ENCODE data around the gene SH3TC1. TPM values are rescaled to one million over a fixed set of nuclear protein-coding genes. Genes with fewer than 3 reads are reported as not detected.

The SH3TC1 gene
- total RNA-seq, 5 donors from 2014 or later (not counting 1 experiment from before 2014, with no cell fraction given): 24.6 to 103 (median 40.3) TPM

DNA sequence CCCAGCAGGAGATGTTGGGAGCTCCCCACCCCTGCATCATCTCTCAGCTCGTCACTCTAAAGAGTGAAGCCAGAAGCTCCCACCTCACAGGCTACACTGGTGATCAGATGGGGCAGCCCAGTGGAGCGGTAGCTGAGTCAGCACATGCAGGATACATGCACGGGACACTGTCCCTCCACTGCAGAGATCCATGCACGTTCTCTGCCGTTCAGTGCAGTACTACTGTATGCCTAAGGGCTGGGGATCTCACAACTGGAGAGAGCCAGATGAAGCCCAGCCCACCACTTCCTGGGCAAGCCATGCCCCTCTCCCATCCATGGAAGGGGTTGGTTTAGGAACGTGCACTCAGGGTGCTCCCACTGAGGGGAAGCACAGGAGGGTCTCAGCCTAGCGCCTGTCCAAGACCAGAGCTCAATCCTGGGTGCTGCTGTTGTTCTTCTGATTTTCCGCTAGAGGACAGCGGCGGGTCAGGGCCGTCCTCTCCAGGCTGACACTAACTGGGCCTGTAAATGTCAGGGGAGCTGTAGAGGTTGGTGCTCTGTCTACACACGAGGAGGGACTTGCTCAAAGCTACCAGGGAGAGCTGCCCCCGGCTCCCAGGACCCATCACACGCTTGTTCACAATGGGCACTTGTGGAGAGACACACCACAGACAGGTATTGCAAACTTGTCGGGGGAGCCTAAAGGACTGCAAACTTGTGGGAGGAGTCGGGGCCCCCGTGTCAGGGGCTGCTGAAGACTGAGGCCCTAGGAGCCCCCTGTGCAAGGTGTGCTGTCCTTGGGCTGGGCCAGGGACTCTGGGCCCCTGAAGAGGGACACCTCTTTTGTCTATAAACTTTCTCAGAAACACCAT lies 22.3 kb upstream of the SH3TC1 start:
- DNase-seq: peak in 28 of 35 experiments; percentile 16 to 63 (median 38)
- ChIA-PET CTCF (interaction anchor here (0.5 to 1.8 kb wide), 15 partner anchors 11 to 516 kb away, joined by 3 to 11 read pairs (median 3); partner anchors contain the start of gene SH3TC1 (in 1 of the 2)), POLR2A (no interaction called here)
- Histone ChIP-seq H3K27ac (ENCODE audit: low read length) (no peak overlapping the region), H3K9me3 (no peaks in the 10 kb centered on the region), H3K36me3 (ENCODE audit: control insufficient read depth in 2 of 2, extremely low read depth in 1 of 2, insufficient read depth in 1 of 2, low read length in 1 of 2) (no peaks in the 10 kb centered on the region), H3K4me1 (ENCODE audit: control insufficient read depth in 1 of 2, extremely low read depth in 1 of 2, insufficient read depth in 2 of 2, low read length in 2 of 2) (peaks cover 0 to 6% of the 10 kb centered on the region in 2 experiments), H3K4me3 (ENCODE audit: control insufficient read depth in 1 of 2, extremely low read depth in 1 of 2, low read length in 1 of 2) (no peak overlapping the region), H3K27me3 (replicated peaks in 1 of 2; ENCODE audit: control insufficient read depth in 2 of 2, extremely low read depth in 1 of 2, insufficient read depth in 2 of 2, low read length in 1 of 2) (peaks cover 0 to 26% of the 10 kb centered on the region in 2 experiments)
- 25% methylated on average over 14 of the region's 17 CpGs for WGBS (ENCODE audit: insufficient coverage)
- Mint-ChIP-seq H3K9me3 (no peaks in the 10 kb centered on the region), H3K4me3 (no peak overlapping the region), H3K4me1 (peaks cover 0 to 7% (median 2%) of the 10 kb centered on the region in 3 donors), H3K27ac (no peak overlapping the region), H3K36me3 (no peaks in the 10 kb centered on the region), H3K27me3 (peaks cover 0 to 8% of the 10 kb centered on the region in 2 donors)
- peak; percentile 81 to 97 (median 84) for ATAC-seq (replicated peaks in 1 of 4)

DNA sequence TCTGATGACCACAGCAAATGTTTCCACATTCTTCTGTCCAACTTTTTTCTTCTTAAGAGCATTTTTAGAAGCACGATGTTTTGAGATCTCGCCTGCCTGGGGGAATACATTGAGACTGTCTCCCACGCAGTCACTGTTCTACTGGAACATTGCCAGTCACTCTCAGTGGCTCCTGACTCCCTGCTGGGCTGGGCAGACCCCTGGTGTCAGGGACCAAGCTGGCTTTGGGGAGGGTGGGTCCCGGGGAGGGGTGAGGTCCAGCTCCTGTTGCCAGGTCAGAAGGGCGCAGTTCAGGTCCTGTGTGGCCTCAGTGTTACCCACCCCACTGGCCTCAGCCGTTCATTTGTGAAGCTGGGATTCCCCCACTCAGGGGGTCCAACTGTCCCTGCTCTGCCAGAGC lies 21.5 kb upstream of the SH3TC1 start:
- no peak overlapping the region for H3K4me3 Mint-ChIP-seq
- H3K36me3 ChIP-seq (ENCODE audit: control insufficient read depth in 2 of 2, extremely low read depth in 1 of 2, insufficient read depth in 1 of 2, low read length in 1 of 2): no peaks in the 10 kb centered on the region
- no peak overlapping the region for H3K4me3 ChIP-seq (ENCODE audit: control insufficient read depth in 1 of 2, extremely low read depth in 1 of 2, low read length in 1 of 2)
- H3K27ac Mint-ChIP-seq: no peak overlapping the region
- H3K4me1 Mint-ChIP-seq: peaks cover 0 to 2% (median 0%) of the 10 kb centered on the region in 3 donors
- H3K9me3 ChIP-seq: no peaks in the 10 kb centered on the region
- ATAC-seq (replicated peaks in 1 of 4) (no peak), DNase-seq (no peak)
- no peaks in the 10 kb centered on the region for H3K9me3 Mint-ChIP-seq
- no peak overlapping the region for H3K27ac ChIP-seq (ENCODE audit: low read length)
- H3K27me3 ChIP-seq (replicated peaks in 1 of 2; ENCODE audit: control insufficient read depth in 2 of 2, extremely low read depth in 1 of 2, insufficient read depth in 2 of 2, low read length in 1 of 2): peaks cover 0 to 18% of the 10 kb centered on the region in 2 experiments
- H3K27me3 Mint-ChIP-seq: peaks cover 0 to 1% of the 10 kb centered on the region in 2 donors
- 92% methylated on average over 5 of the region's 6 CpGs for WGBS (ENCODE audit: insufficient coverage)
- no peaks in the 10 kb centered on the region for H3K36me3 Mint-ChIP-seq
- no peaks in the 10 kb centered on the region for H3K4me1 ChIP-seq (ENCODE audit: control insufficient read depth in 1 of 2, extremely low read depth in 1 of 2, insufficient read depth in 2 of 2, low read length in 2 of 2)
- ChIA-PET CTCF (interaction anchor here (0.5 to 1.8 kb wide), 11 partner anchors 15 to 517 kb away, joined by 3 to 11 read pairs (median 4); partner anchors contain the start of gene SH3TC1 (in 1 of the 2)), POLR2A (no interaction called here)

DNA sequence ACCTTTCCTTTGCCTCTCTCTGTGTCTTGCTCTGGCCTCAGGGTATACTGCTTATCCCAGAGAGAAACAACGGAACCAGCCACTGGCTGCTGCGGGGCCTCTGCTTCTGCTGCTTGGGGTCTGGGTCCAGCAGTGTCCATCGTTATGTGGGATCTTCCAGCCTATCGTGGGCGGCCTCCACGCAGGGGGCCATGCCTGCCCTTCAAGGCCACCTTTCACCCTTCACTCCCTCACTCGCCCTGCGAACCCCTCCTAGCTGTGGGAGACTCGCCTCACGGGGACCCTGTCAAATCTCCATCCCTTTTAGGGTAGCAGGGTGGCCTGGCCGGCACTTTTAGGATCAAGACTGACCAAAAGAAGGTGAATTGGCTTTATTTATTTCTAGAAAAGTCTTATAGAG lies 21.1 kb upstream of the SH3TC1 start:
- H3K27ac ChIP-seq (ENCODE audit: low read length): no peak overlapping the region
- 87% methylated on average over 7 of the region's 11 CpGs for WGBS (ENCODE audit: insufficient coverage)
- POLR2A ChIA-PET: no interaction called here

DNA sequence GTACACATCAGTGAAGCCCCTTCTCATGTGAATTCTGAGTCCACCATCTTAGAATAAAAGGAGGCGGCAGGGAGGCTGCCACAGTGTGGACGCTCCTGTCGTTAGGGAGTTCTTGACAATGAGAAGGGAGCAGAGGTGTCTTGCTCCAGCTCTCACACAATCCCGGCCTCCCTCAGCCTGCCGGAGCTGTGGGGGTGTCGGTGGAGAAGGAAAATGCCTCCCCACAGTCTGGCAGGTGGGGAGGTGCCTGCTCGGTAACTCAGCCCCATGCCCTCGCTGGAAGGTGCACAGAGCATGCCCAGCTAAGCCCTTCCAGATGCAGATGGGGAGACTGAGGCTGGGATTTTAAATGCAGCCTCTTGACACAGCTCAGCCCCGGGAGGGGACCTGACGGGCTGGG lies 20.0 kb upstream of the SH3TC1 start:
- Histone ChIP-seq H3K4me1 (ENCODE audit: control insufficient read depth in 1 of 2, extremely low read depth in 1 of 2, insufficient read depth in 2 of 2, low read length in 2 of 2) (no peaks in the 10 kb centered on the region), H3K4me3 (ENCODE audit: control insufficient read depth in 1 of 2, extremely low read depth in 1 of 2, low read length in 1 of 2) (no peak overlapping the region), H3K36me3 (ENCODE audit: control insufficient read depth in 2 of 2, extremely low read depth in 1 of 2, insufficient read depth in 1 of 2, low read length in 1 of 2) (no peaks in the 10 kb centered on the region), H3K27ac (ENCODE audit: low read length) (no peak overlapping the region), H3K9me3 (no peaks in the 10 kb centered on the region), H3K27me3 (replicated peaks in 1 of 2; ENCODE audit: control insufficient read depth in 2 of 2, extremely low read depth in 1 of 2, insufficient read depth in 2 of 2, low read length in 1 of 2) (peaks cover 0 to 11% of the 10 kb centered on the region in 2 experiments)
- WGBS (ENCODE audit: insufficient coverage): 73% methylated on average over 4 of the region's 10 CpGs
- ATAC-seq (replicated peaks in 1 of 4) (no peak), DNase-seq (no peak)
- ChIA-PET POLR2A (no interaction called here), CTCF (interaction anchor here in 1 of 2 donors (0.6 kb wide), 1 partner anchor 8 kb away, joined by 6 read pairs; no protein-coding TSS in a partner anchor)
- H3K36me3 Mint-ChIP-seq: no peaks in the 10 kb centered on the region
- H3K27ac Mint-ChIP-seq: no peak overlapping the region
- H3K9me3 Mint-ChIP-seq: no peaks in the 10 kb centered on the region
- no peaks in the 10 kb centered on the region for H3K27me3 Mint-ChIP-seq
- H3K4me3 Mint-ChIP-seq: no peak overlapping the region
- peaks cover 0 to 2% (median 0%) of the 10 kb centered on the region in 3 donors for H3K4me1 Mint-ChIP-seq

More for the DNA sequence above, 21.1 kb upstream of the SH3TC1 start:
- Mint-ChIP-seq H3K9me3 (no peaks in the 10 kb centered on the region), H3K4me1 (peaks cover 0 to 2% (median 0%) of the 10 kb centered on the region in 3 donors), H3K27ac (no peak overlapping the region), H3K27me3 (no peaks in the 10 kb centered on the region), H3K4me3 (no peak overlapping the region), H3K36me3 (no peaks in the 10 kb centered on the region)
- H3K9me3 ChIP-seq: no peaks in the 10 kb centered on the region
- no peaks in the 10 kb centered on the region for H3K4me1 ChIP-seq (ENCODE audit: control insufficient read depth in 1 of 2, extremely low read depth in 1 of 2, insufficient read depth in 2 of 2, low read length in 2 of 2)
- DNase-seq (no peak), ATAC-seq (replicated peaks in 1 of 4) (no peak)
- peaks cover 0 to 18% of the 10 kb centered on the region in 2 experiments for H3K27me3 ChIP-seq (replicated peaks in 1 of 2; ENCODE audit: control insufficient read depth in 2 of 2, extremely low read depth in 1 of 2, insufficient read depth in 2 of 2, low read length in 1 of 2)
- no peak overlapping the region for H3K4me3 ChIP-seq (ENCODE audit: control insufficient read depth in 1 of 2, extremely low read depth in 1 of 2, low read length in 1 of 2)
- no peaks in the 10 kb centered on the region for H3K36me3 ChIP-seq (ENCODE audit: control insufficient read depth in 2 of 2, extremely low read depth in 1 of 2, insufficient read depth in 1 of 2, low read length in 1 of 2)
- CTCF ChIA-PET: interaction anchor here in 1 of 2 donors (0.9 kb wide), 1 partner anchor 225 kb away, joined by 3 read pairs; no protein-coding TSS in a partner anchor

DNA sequence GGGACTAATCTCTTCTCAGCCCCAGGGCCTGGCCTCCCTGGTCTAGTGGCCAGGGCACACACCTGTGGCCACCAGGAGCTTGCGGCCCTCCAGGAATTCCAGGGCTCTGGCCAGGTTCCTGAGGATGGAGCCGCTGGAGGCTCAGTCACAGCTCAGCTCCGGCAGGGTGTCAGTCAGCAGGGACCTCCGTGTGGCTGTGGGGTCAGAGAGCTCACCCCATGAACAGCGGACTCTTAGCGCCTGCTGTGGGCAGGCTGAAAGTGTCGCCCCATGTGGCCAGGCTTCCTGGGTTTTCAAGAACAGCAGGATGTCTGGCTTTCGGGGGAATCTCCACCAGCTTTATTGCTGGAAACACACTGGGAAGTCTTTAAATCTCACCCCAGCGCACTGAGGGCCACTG lies 19.3 kb upstream of the SH3TC1 start:
- H3K9me3 Mint-ChIP-seq: no peaks in the 10 kb centered on the region
- ATAC-seq (replicated peaks in 1 of 4) (no peak), DNase-seq (no peak)
- H3K4me3 ChIP-seq (ENCODE audit: control insufficient read depth in 1 of 2, extremely low read depth in 1 of 2, low read length in 1 of 2): no peak overlapping the region
- no peak overlapping the region for H3K27ac Mint-ChIP-seq
- no peaks in the 10 kb centered on the region for H3K36me3 ChIP-seq (ENCODE audit: control insufficient read depth in 2 of 2, extremely low read depth in 1 of 2, insufficient read depth in 1 of 2, low read length in 1 of 2)
- WGBS (ENCODE audit: insufficient coverage): 80% methylated on average over 7 of the region's 9 CpGs
- no peak overlapping the region for H3K4me3 Mint-ChIP-seq
- H3K4me1 ChIP-seq (ENCODE audit: control insufficient read depth in 1 of 2, extremely low read depth in 1 of 2, insufficient read depth in 2 of 2, low read length in 2 of 2): no peaks in the 10 kb centered on the region
- POLR2A ChIA-PET: no interaction called here
- CTCF ChIA-PET: interaction anchor here in 1 of 2 donors (0.6 kb wide), 1 partner anchor 9 kb away, joined by 6 read pairs; no protein-coding TSS in a partner anchor
- H3K9me3 ChIP-seq: no peaks in the 10 kb centered on the region
- H3K36me3 Mint-ChIP-seq: no peaks in the 10 kb centered on the region
- H3K27me3 ChIP-seq (replicated peaks in 1 of 2; ENCODE audit: control insufficient read depth in 2 of 2, extremely low read depth in 1 of 2, insufficient read depth in 2 of 2, low read length in 1 of 2): peaks cover 0 to 10% of the 10 kb centered on the region in 2 experiments
- no peaks in the 10 kb centered on the region for H3K27me3 Mint-ChIP-seq
- no peak overlapping the region for H3K27ac ChIP-seq (ENCODE audit: low read length)
- peaks cover 0 to 2% (median 0%) of the 10 kb centered on the region in 3 donors for H3K4me1 Mint-ChIP-seq

DNA sequence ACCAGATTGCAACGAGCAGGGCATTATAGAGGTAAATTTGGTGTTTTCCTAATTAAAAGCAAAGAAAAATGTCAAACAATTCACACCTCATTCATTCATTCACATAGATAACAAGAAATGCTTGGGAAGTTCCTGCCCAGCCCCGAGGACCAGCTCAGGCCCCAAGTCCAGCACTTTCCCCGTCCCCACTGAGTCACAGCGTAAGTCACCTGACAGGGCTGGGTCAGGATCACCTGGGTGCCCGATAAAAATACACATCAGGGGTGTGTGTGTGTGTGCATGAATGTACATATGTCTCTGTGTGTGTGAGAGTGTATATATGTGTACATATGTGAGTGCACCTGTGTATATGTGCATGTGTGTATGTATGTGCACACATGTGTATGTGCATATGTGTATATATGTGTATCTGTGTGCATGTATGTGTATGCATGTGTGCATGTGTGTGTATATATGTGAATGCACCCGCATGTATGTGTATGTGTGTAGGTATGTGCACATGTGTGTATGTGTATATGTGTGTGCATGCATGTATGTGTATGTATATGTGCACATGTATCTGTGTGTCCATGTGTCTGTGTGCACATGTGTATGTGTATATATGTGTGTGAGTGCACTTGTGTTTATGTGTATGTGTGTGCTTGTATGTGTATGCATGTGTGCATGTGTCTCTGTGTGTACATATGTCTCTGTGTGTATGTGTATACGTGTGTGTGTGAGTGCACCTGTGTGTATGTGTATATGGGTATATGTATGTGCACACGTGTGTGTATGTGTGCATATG lies 18.6 kb upstream of the SH3TC1 start:
- Mint-ChIP-seq H3K27me3 (no peaks in the 10 kb centered on the region), H3K4me1 (peaks cover 0 to 2% (median 0%) of the 10 kb centered on the region in 3 donors), H3K4me3 (no peak overlapping the region), H3K36me3 (no peaks in the 10 kb centered on the region), H3K9me3 (no peaks in the 10 kb centered on the region), H3K27ac (no peak overlapping the region)
- peaks cover 0 to 10% of the 10 kb centered on the region in 2 experiments for H3K27me3 ChIP-seq (replicated peaks in 1 of 2; ENCODE audit: control insufficient read depth in 2 of 2, extremely low read depth in 1 of 2, insufficient read depth in 2 of 2, low read length in 1 of 2)
- no peaks in the 10 kb centered on the region for H3K4me1 ChIP-seq (ENCODE audit: control insufficient read depth in 1 of 2, extremely low read depth in 1 of 2, insufficient read depth in 2 of 2, low read length in 2 of 2)
- no peaks in the 10 kb centered on the region for H3K9me3 ChIP-seq
- no peak for ATAC-seq (replicated peaks in 1 of 4)
- H3K36me3 ChIP-seq (ENCODE audit: control insufficient read depth in 2 of 2, extremely low read depth in 1 of 2, insufficient read depth in 1 of 2, low read length in 1 of 2): no peaks in the 10 kb centered on the region
- no peak overlapping the region for H3K27ac ChIP-seq (ENCODE audit: low read length)
- DNase-seq: no peak
- ChIA-PET CTCF (no interaction called here), POLR2A (no interaction called here)
- H3K4me3 ChIP-seq (ENCODE audit: control insufficient read depth in 1 of 2, extremely low read depth in 1 of 2, low read length in 1 of 2): no peak overlapping the region
- WGBS (ENCODE audit: insufficient coverage): 84% methylated on average over 7 of the region's 8 CpGs

Measured in T-cell (primary cell).